ENCODE measurements around the gene ARHGAP22.

- no peak for TF ChIP-seq CTCF (IDR thresholded peaks at IDR 0.05; ENCODE audit: insufficient read depth, low read depth, low read length)
- TF ChIP-seq EZH2 (IDR thresholded peaks at IDR 0.05; ENCODE audit: insufficient read depth, low read length): no peak
These were observed 47.3 kb downstream of the ARHGAP22 start for GRCh38 chr10:48557511-48558123.

All from astrocyte (in vitro differentiated cells and primary cell).